Body of pancreas (tissue), 4 donors: ENCODE measurements around the gene PIWIL4.

Experiments used
- CTCF ChIP-seq, 7 experiments: fragments of 450-650 bp in 4 of 7; fragments of 200-600 bp in 3 of 7; sonication (generic) in 3 of 7; IDR thresholded peaks; one replicate each; pipeline ENCODE4 v1.5.1; 2016 to 2019; ENCODE audit warnings: antibody characterized with exemption in 7 of 7
- POLR2A ChIP-seq, 3 donors: fragments of 450-650 bp; IDR thresholded peaks; one replicate each; pipeline ENCODE4 v1.6.1; 2016; ENCODE audit warnings: antibody characterized with exemption in 3 of 3, mild to moderate bottlenecking in 2 of 3

GRCh38 chr11:94521684-94522083 lies 45.5 kb upstream of the PIWIL4 start:
- no peak for TF ChIP-seq POLR2A (IDR thresholded peaks at IDR 0.05)
- peak in 5 of 7 experiments; percentile 24 to 53 (median 31) for TF ChIP-seq CTCF (IDR thresholded peaks at IDR 0.05)
